HG03565 (cell line): ENCODE results near the gene SPPL2A.
A peak's percentile ranks its signal among the peaks of the same experiment; 100 is the strongest.
"Not testable (repeated sequence)": the region's sequence is repeated elsewhere in the genome, so short reads cannot be mapped to it uniquely, and the experiment has no call there.

Source experiments
- ATAC-seq: cut with Tn5 transposase; IDR thresholded peaks from one replicate; pipeline ENCODE4 v1.9.1; 2021; ENCODE audit warnings: mild to moderate bottlenecking, moderate library complexity; ENCODE audit not compliant: unreplicated experiment

SPPL2A gene, protein sequence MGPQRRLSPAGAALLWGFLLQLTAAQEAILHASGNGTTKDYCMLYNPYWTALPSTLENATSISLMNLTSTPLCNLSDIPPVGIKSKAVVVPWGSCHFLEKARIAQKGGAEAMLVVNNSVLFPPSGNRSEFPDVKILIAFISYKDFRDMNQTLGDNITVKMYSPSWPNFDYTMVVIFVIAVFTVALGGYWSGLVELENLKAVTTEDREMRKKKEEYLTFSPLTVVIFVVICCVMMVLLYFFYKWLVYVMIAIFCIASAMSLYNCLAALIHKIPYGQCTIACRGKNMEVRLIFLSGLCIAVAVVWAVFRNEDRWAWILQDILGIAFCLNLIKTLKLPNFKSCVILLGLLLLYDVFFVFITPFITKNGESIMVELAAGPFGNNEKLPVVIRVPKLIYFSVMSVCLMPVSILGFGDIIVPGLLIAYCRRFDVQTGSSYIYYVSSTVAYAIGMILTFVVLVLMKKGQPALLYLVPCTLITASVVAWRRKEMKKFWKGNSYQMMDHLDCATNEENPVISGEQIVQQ

DNA sequence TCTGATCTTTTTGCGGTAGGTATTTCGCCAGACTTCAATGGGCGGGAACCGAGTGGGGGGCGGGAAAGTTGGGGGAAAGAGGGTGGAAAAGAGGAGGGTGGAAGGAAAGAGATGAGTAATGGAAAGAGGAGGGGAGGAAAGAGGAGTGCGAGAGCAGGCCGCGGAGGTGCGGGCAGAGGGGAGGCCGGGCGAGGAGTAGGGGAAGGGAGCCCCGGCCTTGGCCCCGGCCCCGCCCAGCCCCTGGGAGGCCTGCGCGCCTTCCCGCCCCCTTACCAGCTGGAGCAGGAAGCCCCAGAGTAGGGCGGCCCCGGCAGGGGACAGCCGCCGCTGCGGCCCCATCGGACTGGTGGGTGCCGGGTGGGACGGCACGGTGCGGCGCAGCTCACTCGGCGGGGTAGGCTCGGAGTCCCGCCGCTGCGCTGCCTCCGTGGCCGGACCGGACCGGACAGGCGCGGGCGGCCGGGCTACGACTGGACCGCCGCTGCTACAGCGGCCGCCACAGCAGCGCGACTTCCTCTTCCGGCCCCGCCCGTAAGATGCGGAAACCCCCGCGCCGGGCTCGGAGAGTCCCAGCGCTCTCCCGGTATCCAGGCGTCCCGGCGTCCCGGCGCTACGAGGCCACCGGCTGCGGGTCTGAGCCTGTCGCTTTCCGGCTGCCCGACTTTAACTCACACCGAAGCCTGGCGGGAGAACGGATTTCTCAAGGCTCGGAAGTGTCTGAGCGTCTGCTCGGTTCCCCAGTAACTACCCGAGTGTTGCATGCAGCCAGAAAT, at the start of gene SPPL2A:
Gene SPPL2A (minus strand): TSS at position 512 of the 773 bp plus-strand sequence. CDS start 173 bp downstream, at position 339.
- peak; percentile 81 for ATAC-seq

DNA sequence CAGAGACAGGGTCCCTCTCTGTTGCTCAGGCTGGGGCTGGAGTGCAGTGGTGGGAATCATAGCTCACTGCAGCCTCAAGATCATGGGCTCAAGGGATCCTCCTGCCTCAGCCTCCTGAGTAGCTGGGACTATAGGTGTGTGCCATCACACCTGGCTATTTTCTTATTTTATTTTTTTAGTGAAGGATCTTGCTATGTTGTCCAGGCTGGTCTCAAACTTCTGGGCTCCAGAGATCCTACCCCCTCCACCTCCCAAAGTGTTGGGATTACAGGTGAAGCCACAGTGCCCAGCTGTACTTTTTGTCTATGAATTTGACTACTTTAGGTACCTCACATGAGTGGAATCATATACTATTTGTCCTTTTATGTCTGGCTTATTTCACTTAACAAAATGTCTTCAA, 49.1 kb upstream of the SPPL2A start:
- no peak for ATAC-seq

DNA sequence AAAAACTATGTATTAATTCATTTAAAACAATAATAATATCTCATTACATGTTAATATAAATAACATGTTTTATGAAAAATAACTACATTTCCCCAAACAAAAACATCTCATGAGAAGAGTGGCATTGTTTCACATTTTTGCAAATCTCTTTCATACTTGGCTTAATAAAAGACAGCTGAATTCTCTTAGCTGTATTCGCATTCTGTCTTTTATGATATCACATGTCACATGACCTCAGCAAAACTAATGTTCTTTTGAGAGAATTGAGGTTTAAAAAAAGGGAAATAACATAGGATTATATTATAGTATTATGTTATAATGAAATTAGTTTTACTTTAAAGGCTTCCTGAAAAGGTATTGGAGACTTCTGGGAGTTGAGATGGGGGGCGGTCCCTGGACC, 48.4 kb upstream of the SPPL2A start:
- no peak for ATAC-seq

DNA sequence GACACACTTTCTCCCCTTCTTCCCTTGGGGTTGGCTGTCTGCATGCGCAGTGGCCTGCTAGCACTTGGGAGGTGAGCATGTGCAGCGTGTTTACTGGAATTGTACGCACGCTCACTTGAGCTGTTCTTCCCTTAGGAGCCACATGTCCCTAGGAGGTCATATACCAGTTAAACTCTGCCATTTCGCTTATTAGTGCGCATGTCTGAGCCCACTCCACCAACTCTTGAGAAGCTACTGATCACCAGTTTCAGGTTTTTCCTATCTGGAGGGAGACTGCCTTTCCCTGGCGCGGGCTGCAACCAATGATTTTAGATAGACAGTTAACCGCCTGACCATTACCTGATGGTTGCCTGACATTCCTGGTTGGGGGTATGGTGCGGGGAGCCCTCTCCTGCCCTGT, 47.6 kb upstream of the SPPL2A start:
- no peak for ATAC-seq

DNA sequence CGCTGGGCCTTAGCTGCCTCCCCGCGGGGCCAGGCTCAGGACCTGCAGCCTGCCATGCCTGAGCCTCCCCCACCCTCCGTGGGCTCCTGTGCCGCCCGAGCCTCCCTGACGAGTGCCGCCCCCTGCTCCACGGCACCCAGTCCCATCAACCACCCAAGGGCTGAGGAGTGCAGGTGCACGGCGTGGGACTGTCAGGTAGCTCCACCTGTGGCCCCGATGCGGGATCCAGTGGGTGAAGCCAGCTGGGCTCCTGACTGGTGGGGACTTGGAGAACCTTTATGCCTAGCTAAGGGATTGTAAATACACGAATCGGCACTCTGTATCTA, 46.6 kb upstream of the SPPL2A start:
- ATAC-seq, result not testable (repeated sequence)

DNA sequence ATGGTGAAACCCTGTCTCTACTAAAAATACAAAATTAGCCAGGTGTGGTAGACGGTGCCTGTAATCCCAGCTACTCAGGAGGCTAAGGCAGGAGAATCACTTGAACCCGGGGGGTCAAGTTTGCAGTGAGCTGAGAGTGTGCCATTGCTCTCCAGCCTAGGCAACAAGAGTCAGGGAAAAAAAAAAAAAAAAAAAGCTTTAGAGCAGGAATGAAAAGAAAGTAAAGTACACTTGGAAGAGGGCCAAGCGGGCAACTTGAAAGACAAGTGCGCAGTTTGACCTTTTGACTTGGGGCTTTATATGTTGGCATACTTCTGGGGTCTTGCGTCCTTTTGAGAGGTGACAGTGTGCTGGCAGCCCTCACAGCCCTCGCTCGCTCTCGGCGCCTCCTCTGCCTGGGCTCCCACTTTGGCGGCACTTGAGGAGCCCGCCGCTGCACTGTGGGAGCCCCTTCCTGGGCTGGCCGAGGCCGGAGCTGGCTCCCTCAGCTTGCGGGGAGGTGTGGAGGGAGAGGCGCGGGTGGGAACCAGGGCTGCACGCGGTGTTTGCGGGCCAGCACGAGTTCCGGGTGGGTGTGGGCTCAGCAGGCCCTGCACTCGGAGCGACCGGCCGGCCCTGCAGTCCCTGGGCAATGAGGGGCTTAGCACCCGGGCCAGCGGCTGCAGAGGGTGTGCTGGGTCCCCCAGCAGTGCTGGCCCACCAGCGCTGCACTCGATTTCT, 46.1 kb upstream of the SPPL2A start:
- not testable (repeated sequence) for ATAC-seq

DNA sequence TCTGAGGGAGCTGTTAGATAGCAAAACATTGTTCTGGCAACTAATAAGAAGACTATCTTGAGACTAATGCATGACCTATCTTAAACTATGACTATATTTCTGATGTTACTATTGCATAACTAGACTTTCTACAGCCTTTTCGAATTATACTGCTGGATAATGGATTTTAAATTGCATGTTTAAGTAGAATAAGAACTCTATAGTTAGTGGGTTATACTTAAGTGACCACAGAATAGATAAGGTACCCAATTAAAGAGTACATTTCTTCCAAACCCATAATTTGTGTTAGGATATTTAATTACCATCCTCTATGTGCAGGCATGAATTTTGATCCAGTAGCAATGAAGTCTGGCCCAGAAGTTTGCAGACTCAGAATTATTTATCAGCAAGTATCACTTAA, 44.6 kb upstream of the SPPL2A start:
- ATAC-seq, result no peak

DNA sequence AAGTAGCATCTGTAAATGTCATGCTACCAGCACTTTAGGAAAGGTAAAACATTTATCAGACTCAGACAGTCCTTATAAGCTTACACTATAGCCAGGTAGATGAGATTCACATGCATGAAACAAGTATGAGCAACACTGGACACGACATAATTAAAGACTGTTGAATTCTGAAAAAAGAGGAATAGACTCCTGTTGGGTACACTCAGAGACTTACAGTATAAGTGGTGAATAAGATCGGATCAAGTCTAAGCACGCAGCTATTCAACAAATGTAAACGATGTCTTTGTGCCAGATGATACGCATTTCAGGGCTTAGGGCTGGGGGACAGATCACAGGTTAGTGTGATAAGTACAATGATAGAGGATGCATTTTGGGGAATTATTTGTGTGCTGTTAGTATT, 43.2 kb upstream of the SPPL2A start:
- no peak for ATAC-seq

DNA sequence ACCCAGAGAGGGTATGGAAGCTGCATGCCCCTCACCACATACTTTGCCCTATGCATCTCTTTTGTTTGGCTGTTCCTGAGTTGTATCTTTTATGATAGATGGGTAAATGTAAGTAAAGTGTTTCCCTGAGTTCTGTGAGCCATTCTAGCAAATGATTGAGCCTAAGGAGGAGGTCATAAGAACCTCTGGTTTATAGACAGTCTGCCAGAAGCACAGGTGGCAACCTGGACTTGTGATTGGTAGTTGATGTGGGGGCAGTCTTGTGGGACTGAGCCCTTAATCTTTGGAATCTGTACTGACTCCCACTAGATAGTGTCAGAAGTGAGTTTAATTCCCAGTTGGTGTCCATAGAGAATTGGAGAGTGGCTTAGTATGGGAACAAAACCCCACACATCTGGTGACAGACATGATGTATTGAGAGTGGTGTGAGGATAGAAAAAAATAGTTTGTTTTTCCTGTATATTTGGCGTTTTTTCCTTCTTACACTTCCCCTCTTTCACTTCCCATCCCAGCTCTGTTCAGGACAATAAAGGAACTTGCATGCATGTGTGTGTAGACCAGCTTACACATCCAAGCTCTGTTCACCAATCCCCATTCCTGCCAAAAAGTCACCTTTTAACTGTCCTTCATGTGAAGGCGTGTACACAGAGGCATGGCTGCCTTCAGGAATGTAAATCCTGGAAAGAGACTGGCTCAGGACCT, 38.1 kb upstream of the SPPL2A start:
- ATAC-seq, result no peak

DNA sequence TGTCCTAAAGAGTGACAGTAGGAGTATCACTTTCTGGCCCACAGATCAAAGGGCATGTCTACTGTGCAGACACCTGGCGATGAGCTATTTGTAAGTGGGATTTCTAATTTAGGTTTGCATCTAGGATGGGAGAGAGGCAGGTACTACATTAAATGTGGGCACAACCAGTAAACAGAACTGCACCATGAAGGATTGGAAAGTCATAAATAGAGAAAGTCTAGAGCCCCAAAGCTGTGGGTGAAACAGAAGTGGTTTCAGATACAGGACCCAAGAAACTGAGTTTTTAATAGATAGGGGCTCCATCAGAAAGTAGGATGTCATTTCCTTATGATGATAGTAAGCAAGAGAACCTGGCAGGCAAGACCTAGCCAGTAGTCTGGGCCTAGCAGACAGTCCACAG, 35.2 kb upstream of the SPPL2A start:
- ATAC-seq, result no peak

DNA sequence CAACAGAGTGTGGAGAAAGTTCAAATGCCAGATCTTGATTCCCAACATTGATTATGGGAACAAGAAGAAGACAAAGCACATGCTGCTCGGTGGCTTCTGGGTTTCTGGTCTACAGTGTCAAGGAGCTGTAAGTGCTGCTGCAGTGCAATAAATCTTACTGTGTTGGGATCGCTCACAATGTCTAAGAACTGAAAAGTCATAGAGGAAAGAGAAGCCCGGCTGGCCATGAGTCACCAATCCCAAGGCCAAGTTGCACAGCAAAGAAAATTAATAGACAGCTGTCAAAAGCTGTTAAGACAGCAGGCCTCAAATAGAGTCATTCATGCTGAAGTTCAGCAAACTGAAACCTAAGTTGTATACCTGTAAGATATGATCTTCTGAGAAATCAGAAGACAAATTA, 33.2 kb upstream of the SPPL2A start:
- no peak for ATAC-seq

DNA sequence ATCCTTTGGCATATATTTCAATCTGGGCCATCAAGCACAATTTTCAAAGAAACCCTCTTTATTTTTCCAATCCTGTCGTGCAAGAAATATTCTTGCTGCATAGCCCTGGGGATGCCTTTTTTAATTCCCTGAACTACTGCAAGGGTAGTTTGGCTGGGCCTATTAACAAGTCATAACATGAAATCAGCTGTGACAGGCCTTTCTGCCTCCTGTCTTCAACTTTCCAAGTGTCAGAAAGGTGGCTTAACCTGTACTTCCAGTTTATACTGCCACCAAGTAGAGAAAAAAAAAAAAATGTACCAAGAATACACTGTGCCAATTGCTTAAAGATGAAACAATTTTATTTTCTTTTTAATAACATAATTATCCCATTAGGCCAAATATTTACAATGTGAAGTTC, 32.4 kb upstream of the SPPL2A start:
- ATAC-seq, result no peak

DNA sequence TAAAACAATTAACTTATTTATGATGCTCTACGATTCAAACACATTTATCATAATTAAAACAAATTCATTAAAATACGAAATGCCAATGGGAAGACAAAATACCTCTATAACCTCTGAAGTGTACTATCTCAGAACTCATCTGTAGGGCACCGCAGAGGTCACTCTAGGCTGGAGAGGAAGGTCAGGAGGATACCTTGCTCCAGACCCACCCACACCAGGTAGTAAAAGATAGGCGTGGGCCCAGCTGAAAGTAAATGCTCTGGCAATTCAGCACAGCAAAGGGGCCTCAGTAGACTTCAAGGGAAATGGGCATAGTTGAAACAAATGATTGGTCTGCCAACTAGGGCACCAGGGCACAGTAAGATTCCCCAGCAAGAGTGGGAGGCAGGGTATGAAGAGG, 26.0 kb upstream of the SPPL2A start:
- ATAC-seq, result no peak

DNA sequence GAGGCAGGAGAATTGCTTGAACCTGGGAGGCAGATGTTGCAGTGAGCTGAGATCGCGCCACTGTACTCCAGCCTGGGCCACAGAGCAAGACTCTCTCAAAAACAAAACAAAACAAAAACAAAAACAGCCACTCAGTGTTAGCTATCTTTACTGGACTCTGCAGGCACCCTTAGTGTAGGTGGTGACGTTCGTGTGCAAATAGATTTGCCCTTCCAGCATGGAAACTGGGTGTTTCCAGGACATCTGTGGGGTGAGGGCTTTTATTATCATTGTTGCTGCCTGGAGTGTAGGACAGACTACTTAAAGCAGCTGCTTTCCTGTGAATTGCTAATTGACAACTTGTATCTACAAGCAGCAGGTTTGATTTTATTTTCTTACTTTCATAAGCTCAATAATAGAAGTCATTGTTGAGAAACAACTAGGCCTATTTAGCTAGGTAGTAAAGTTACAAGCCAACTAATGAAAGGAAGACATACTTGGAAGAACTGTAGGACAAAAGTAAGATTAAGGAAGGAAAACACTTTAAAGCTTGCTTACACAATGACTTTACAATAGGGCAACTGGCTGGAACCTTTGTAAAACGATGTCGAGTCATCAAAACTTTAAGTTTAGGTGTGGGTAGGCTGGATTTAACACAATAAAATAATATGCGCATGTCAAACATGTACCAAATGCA, 25.4 kb upstream of the SPPL2A start:
- no peak for ATAC-seq

DNA sequence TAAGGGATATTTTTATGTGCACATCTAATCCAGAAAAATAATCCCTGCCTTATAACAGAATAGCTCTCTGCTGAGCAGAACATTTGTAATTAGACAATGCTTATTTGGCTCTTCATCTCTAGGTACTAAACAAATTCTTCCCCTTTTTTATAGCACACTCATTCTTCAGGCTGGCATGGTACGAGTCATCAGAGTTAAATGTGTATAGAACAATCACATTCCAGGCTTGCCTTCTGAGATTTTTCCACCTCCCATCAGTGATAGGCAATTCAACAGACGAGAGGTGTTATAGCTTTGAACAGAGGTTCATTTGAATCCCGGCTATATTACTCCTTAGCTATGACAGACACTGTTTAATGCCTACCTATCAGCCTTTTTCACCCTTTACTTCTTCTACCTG, 21.4 kb upstream of the SPPL2A start:
- ATAC-seq, result no peak

DNA sequence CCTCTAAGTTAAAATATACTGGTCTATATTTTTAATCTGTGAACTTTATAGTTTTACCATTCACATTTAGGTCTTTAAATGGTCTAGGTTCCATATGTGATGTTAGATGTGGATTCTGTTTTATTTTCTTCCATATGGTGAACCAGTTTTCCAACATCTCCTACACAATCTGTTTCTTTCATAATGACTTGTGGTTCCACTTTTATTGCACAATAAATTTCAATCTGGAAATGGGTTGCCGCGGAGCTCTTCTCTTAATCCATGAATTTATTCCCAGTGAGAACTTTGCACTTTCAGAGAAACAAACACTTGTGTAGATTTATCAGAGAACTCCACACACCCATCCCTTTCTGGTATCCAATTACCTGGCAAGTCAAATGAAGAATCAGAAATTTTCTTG, 20.9 kb upstream of the SPPL2A start:
- ATAC-seq, result no peak

DNA sequence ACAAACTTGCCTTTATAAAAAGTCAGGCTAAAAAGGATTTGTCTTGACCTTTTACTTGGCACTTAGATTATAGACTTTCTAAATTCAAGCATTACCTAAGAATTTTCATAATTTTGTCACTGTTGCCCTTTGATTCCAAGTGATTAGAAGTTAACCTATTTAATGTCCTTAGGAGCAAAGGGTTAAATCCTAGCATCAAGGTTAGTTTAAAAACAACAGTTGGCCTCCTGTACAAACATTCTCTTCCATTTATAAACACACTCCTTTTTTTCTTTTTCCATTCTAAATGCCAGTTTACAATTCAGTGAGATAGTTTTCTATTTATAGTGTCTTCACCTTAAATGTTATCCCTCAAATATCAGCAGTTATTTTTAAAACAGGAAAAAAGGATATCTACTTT, 18.4 kb upstream of the SPPL2A start:
- no peak for ATAC-seq

DNA sequence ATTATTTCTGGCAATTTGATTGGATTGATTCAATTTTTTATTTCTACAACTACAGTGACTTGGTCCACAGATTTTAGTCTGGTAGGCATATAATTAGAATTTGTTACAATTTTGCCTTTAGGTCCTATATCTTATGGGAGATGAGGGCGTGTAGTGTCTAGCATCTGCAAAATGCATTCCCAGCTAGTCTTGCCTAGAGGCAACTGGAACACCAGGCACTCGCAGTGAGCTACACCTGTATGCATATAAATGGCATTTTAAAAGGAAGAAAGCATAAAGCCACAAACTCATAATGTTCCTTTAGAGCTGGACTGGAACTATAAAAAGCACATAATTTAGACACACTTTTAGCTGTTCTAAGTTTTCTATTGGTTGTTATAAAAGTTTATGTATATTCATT, 17.9 kb upstream of the SPPL2A start:
- no peak for ATAC-seq

DNA sequence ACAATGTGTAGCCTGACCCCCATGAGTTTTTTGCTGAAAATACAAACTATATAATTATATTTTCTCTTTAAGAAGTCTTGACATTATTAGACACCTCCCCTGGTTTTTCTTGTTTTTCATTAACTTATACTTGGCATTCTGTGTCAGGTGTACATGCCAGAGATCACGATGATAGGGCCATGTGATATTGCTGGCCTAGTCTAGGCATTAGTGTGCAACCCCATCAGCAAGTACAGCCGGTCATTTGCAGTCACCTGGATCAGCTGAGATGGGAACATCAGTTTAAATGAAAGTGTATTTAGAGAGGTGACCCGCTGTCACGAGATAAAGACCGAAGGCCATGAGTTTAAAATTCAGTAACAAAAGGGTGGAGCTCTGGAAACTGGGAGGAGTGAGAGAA, 12.6 kb upstream of the SPPL2A start:
- ATAC-seq, result no peak

DNA sequence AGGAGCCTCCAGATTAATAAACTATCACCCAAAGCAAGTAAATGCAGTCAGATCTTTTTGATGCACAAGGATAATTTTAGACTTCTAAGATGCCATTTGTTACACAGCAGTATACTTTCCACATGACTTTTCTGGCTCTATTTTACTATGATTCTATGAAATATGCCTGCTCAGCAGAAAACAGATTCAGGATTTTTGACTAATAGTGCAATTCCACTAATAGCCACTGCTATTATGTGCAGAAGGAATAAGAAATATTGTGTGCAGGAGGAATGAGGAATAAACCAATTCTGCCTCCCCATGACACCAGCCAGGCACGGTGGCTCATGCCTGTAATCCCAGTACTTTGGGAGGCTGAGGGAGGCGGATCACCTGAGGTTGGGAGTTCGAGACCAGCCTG, 11.5 kb upstream of the SPPL2A start:
- ATAC-seq, result no peak
